RWPE2 (cell line): ENCODE results near the gene RFTN1.

Experiments
- ATAC-seq: fragments of 200-7000 bp; cut with Tn5 transposase; 3 replicates; pipeline ENCODE4 v1.9.1; 2021; ENCODE audit warnings: low read depth
- DNase-seq: peaks from one replicate; pipeline ENCODE4 v3.0.0-alpha.2; 2020; ENCODE audit warnings: low spot score
- H3K27ac ChIP-seq: fragments of 450-650 bp; 2 replicates; pipeline ENCODE4 v1.5.1; 2017; ENCODE audit warnings: mild to moderate bottlenecking; ENCODE audit not compliant: poor library complexity, severe bottlenecking
- H3K27me3 ChIP-seq: fragments of 250-450 bp; sonication (Bioruptor Pico); 2 replicates; pipeline ENCODE4 v1.5.1; 2021; ENCODE audit warnings: mild to moderate bottlenecking, moderate library complexity; ENCODE audit not compliant: insufficient read depth, poor library complexity, severe bottlenecking
- H3K36me3 ChIP-seq: fragments of 250-450 bp; sonication (Bioruptor Pico); 2 replicates; pipeline ENCODE4 v1.5.1; 2020; ENCODE audit warnings: low read depth, mild to moderate bottlenecking, moderate library complexity
- H3K4me1 ChIP-seq: fragments of 250-450 bp; sonication (Bioruptor Pico); 2 replicates; pipeline ENCODE4 v1.5.1; 2021; ENCODE audit warnings: mild to moderate bottlenecking, moderate library complexity; ENCODE audit not compliant: insufficient read depth, poor library complexity, severe bottlenecking
- H3K4me3 ChIP-seq: fragments of 250-450 bp; sonication (Bioruptor Pico); 2 replicates; pipeline ENCODE4 v1.5.1; 2021; ENCODE audit warnings: mild to moderate bottlenecking, moderate library complexity; ENCODE audit not compliant: severe bottlenecking
- H3K9me3 ChIP-seq: fragments of 250-450 bp; sonication (Bioruptor Pico); 2 replicates; pipeline ENCODE4 v1.5.1; 2021; ENCODE audit warnings: mild to moderate bottlenecking, moderate library complexity; ENCODE audit not compliant: severe bottlenecking
- TF ChIP-seq, protein P1 (sequence below): fragments of 450-650 bp; IDR thresholded peaks from one replicate; pipeline ENCODE4 v1.5.1; 2017; ENCODE audit warnings: mild to moderate bottlenecking, moderate library complexity; ENCODE audit not compliant: poor library complexity, severe bottlenecking

RFTN1 gene

GRCh38 chr3:16374935-16375245, 138.6 kb downstream of the RFTN1 start:
- no peak overlapping the region for H3K4me3 ChIP-seq
- TF ChIP-seq, protein P1, sequence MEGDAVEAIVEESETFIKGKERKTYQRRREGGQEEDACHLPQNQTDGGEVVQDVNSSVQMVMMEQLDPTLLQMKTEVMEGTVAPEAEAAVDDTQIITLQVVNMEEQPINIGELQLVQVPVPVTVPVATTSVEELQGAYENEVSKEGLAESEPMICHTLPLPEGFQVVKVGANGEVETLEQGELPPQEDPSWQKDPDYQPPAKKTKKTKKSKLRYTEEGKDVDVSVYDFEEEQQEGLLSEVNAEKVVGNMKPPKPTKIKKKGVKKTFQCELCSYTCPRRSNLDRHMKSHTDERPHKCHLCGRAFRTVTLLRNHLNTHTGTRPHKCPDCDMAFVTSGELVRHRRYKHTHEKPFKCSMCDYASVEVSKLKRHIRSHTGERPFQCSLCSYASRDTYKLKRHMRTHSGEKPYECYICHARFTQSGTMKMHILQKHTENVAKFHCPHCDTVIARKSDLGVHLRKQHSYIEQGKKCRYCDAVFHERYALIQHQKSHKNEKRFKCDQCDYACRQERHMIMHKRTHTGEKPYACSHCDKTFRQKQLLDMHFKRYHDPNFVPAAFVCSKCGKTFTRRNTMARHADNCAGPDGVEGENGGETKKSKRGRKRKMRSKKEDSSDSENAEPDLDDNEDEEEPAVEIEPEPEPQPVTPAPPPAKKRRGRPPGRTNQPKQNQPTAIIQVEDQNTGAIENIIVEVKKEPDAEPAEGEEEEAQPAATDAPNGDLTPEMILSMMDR = no peak
- DNase-seq = no peak
- H3K4me1 ChIP-seq = peaks cover 2% of the 10 kb centered on the region
- peaks cover 5% of the 10 kb centered on the region; the same call in 1 of the 2 replicates for H3K36me3 ChIP-seq
- no peak for ATAC-seq
- no peaks in the 10 kb centered on the region for H3K27me3 ChIP-seq
- H3K27ac ChIP-seq = no peak overlapping the region
- no peaks in the 10 kb centered on the region for H3K9me3 ChIP-seq

GRCh38 chr3:16374047-16374934, 139.2 kb downstream of the RFTN1 start:
- ATAC-seq (no peak), DNase-seq (no peak)
- Histone ChIP-seq H3K4me3 (no peak overlapping the region), H3K9me3 (no peaks in the 10 kb centered on the region), H3K36me3 (peaks cover 5% of the 10 kb centered on the region; the same call in 1 of the 2 replicates), H3K27ac (no peak overlapping the region), H3K27me3 (no peaks in the 10 kb centered on the region), H3K4me1 (peaks cover 8% of the 10 kb centered on the region)
- TF ChIP-seq, protein P1 = no peak

DNA sequence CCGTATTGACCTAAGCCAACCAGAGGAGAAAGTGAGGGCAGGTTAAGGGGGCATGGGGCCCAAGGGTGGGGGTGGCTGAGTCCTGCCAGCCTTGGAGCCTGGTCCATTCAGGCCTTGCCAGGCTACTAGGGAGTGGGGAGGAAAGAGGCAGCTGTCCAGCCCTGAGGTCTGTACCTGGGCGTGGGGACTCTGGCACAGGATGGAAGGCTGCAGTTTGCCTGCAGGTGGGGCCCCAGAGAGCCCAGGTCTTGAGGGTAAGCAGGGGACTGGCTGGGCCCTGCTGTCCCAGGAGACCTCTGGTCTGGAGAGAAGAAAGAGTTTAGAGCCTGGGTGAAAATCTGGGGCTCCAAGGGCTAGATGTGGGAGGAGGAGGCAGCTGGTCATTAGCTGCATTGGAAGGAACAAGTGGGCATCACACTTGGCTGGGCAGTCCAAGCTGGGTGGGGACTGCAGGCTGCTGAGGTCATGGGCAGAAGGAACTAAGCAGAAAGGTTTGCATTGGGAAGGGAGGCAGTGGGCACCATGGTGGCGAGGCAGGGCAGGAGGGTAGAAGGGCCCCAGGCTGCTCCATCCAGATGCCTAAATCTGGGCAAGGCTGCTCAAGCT, 140.1 kb downstream of the RFTN1 start:
- H3K9me3 ChIP-seq = no peaks in the 10 kb centered on the region
- TF ChIP-seq, protein P1 = no peak
- no peak overlapping the region for H3K4me3 ChIP-seq
- DNase-seq = no peak
- no peaks in the 10 kb centered on the region for H3K27me3 ChIP-seq
- H3K36me3 ChIP-seq = peaks cover 8% of the 10 kb centered on the region
- peaks cover 10% of the 10 kb centered on the region for H3K4me1 ChIP-seq
- ATAC-seq = no peak
- no peak overlapping the region for H3K27ac ChIP-seq

DNA sequence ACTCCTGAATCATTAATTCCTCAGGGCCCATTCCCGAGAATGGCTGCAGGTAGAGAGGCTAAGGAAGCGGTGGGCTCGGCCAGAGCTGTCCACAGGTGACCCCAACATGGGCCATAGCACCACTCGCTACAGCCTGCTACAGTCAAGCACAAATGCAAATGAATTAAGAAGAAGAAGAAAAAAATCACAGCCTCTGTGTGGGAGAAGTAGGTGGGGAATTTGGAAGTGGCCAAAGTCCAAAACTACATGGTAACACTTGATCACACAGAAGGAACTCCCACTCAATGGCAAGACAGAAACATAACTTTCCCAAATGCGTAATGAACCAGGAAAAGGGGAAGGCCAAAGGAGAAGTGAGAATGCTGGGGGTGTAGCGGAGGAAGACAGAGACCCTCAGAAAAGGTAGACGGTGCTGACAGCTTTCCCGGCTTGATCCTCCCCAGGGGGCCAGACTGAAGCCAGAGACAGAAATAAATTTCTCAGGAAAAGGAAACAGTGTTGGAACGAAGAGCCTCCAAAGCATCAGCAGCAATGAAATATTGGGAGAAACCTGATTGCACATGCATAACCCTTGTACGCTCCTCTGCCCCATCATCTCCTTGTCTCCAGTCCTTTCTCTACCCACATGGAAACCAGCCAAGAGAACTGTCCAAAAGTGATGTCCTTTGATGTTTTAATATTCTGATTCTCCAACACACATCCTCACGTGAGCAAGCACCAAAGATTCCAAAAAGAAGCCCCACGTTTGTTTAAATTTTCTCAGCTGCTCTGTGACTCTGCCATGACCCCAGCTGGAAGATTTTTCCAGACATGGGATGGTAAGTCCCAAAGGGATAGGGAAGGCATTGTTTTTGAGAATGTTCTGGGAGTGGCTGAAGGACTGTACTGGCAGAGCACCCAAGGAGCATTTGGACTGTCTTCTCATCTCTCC, 140.9 kb downstream of the RFTN1 start:
- TF ChIP-seq, protein P1 = no peak
- Histone ChIP-seq H3K9me3 (no peaks in the 10 kb centered on the region), H3K4me3 (no peak overlapping the region), H3K27ac (no peak overlapping the region), H3K36me3 (peaks cover 8% of the 10 kb centered on the region), H3K4me1 (peaks cover 10% of the 10 kb centered on the region), H3K27me3 (no peaks in the 10 kb centered on the region)
- ATAC-seq = no peak
- no peak for DNase-seq
